IMR-90 (cell line): ENCODE results near the gene DNAH9. TPM values are rescaled to one million over a fixed set of nuclear protein-coding genes. Genes with fewer than 3 reads are reported as not detected.
"Not testable (repeated sequence)": the region's sequence is repeated elsewhere in the genome, so short reads cannot be mapped to it uniquely, and the experiment has no call there.

Experiments
- ATAC-seq: fragments of 200-7000 bp; cut with Tn5 transposase; 2 replicates; pipeline ENCODE4 v1.9.1; 2020; ENCODE audit warnings: low read depth, mild to moderate bottlenecking, moderate library complexity
- BruUV-seq: library from RNA; stranded (reverse); fragments of 400-500 nt; replicated peaks from 2 replicates; lab custom pipeline; 2021; lab: Mats Ljungman, UMichigan
- CTCF ChIA-PET: fragments of 300-600 bp; formaldehyde crosslinking; extraction: SDS; loops from one replicate; lab custom pipeline; 2021; ENCODE audit warnings: antibody characterized with exemption; lab: Yijun Ruan, JAX
- POLR2A ChIA-PET: fragments of 300-600 bp; sonication (Branson Sonifier 250); formaldehyde crosslinking; loops from one replicate; lab custom pipeline; 2022; ENCODE audit warnings: antibody characterized with exemption; ENCODE audit not compliant: unreplicated experiment; lab: Charles Lee
- DNase-seq: peaks from one replicate; pipeline ENCODE4 v3.0.0; 2013
- H2AFZ ChIP-seq: replicated peaks from 2 replicates; pipeline ENCODE3; 2013; ENCODE audit warnings: low read length, mild to moderate bottlenecking; ENCODE audit not compliant: poor library complexity
- H2AK5ac ChIP-seq: 2 replicates; pipeline ENCODE4 v1.6.1; 2013; ENCODE audit warnings: low read depth, low read length, inconsistent platforms
- H2AK9ac ChIP-seq: replicated peaks from 2 replicates; pipeline ENCODE3; 2013; ENCODE audit warnings: mild to moderate bottlenecking, low read depth, low read length, moderate library complexity; ENCODE audit not compliant: poor library complexity
- H2BK120ac ChIP-seq: 2 replicates; pipeline ENCODE4 v1.6.1; 2013; ENCODE audit warnings: low read depth, low read length, inconsistent platforms
- H2BK15ac ChIP-seq: 3 replicates; pipeline ENCODE4 v1.6.1; 2013; ENCODE audit warnings: low read depth, low read length, inconsistent platforms
- H2BK20ac ChIP-seq: 2 replicates; pipeline ENCODE4 v1.6.1; 2013; ENCODE audit warnings: low read depth, mild to moderate bottlenecking, inconsistent platforms, low read length, moderate library complexity
- H2BK5ac ChIP-seq: 2 replicates; pipeline ENCODE4 v1.6.1; 2013; ENCODE audit warnings: mild to moderate bottlenecking, low read depth, low read length, inconsistent platforms; ENCODE audit not compliant: poor library complexity, severe bottlenecking
- H3K14ac ChIP-seq: replicated peaks from 2 replicates; pipeline ENCODE4 v1.6.1; 2013; ENCODE audit warnings: low read depth, low read length, inconsistent platforms
- H3K18ac ChIP-seq: 2 replicates; pipeline ENCODE4 v1.6.1; 2013; ENCODE audit warnings: low read depth, low read length, control low read depth
- H3K23ac ChIP-seq: 2 replicates; pipeline ENCODE4 v1.6.1; 2013; ENCODE audit warnings: low read depth, low read length, inconsistent platforms
- H3K27ac ChIP-seq: 2 replicates; pipeline ENCODE4 v1.5.1; 2013; ENCODE audit warnings: mild to moderate bottlenecking, control low read depth, low read length; ENCODE audit not compliant: insufficient read depth
- H3K27me3 ChIP-seq: 2 replicates; pipeline ENCODE4 v1.6.1; 2013; ENCODE audit warnings: low read length; ENCODE audit not compliant: control insufficient read depth, insufficient read depth
- H3K36me3 ChIP-seq: 2 replicates; pipeline ENCODE4 v1.6.1; 2013; ENCODE audit warnings: low read length, mixed read lengths; ENCODE audit not compliant: control insufficient read depth, insufficient read depth
- H3K4ac ChIP-seq: 2 replicates; pipeline ENCODE4 v1.6.1; 2013; ENCODE audit warnings: low read depth, low read length, inconsistent platforms
- H3K4me1 ChIP-seq: 2 replicates; pipeline ENCODE4 v1.6.1; 2013; ENCODE audit warnings: low read length, mixed read lengths; ENCODE audit not compliant: control insufficient read depth, insufficient read depth
- H3K4me2 ChIP-seq: 2 replicates; pipeline ENCODE4 v1.6.1; 2013; ENCODE audit warnings: low read depth, mild to moderate bottlenecking, control low read depth, low read length, moderate library complexity
- H3K4me3 ChIP-seq: 2 replicates; pipeline ENCODE4 v1.5.1; 2013; ENCODE audit warnings: low read depth, mild to moderate bottlenecking, control low read depth, low read length, moderate library complexity; ENCODE audit not compliant: insufficient read depth
- H3K56ac ChIP-seq: 2 replicates; pipeline ENCODE4 v1.6.1; 2013; ENCODE audit warnings: low read length, inconsistent platforms; ENCODE audit not compliant: insufficient read depth; ENCODE audit errors: extremely low read depth
- H3K79me1 ChIP-seq, 2 experiments: 2 replicates each; pipeline ENCODE4 v1.6.1; 2013; ENCODE audit warnings: low read length in 2 of 2, inconsistent platforms in 1 of 2, low read depth in 1 of 2
- H3K9ac ChIP-seq: 2 replicates; pipeline ENCODE4 v1.6.1; 2013; ENCODE audit warnings: low read depth, low read length, control low read depth
- H3K9me1 ChIP-seq: 2 replicates; pipeline ENCODE4 v1.6.1; 2013; ENCODE audit warnings: low read length, inconsistent platforms; ENCODE audit not compliant: insufficient read depth
- H3K9me3 ChIP-seq: 2 replicates; pipeline ENCODE4 v1.6.1; 2013; ENCODE audit warnings: low read length; ENCODE audit not compliant: control insufficient read depth, insufficient read depth
- H4K20me1 ChIP-seq: 2 replicates; pipeline ENCODE4 v1.6.1; 2013; ENCODE audit warnings: low read length, inconsistent platforms; ENCODE audit not compliant: insufficient read depth
- H4K5ac ChIP-seq: 2 replicates; pipeline ENCODE4 v1.6.1; 2013; ENCODE audit warnings: mild to moderate bottlenecking, low read depth, low read length, control low read depth
- H4K8ac ChIP-seq, 2 experiments: 2 replicates each; pipeline ENCODE4 v1.6.1; 2013; ENCODE audit warnings: low read depth in 2 of 2, low read length in 2 of 2, control low read depth in 1 of 2, inconsistent platforms in 1 of 2
- H4K91ac ChIP-seq: 2 replicates; pipeline ENCODE4 v1.6.1; 2013; ENCODE audit warnings: low read depth, low read length, inconsistent platforms; ENCODE audit not compliant: insufficient read depth
- WGBS, 2 experiments: methylation state at CpG; one replicate each; pipeline versions ENCODE4 v1.1.5 to v1.1.7; 2013; ENCODE audit warnings: missing lambda C conversion rate in 2 of 2; ENCODE audit not compliant: insufficient read length in 1 of 2; ENCODE audit errors: extremely low coverage in 2 of 2; 5-methylcytosine and 5-hydroxymethylcytosine counted together
- dilution Hi-C: fragments of 300-500 bp; cut with HindIII; formaldehyde crosslinking; loops from one replicate; pipeline ENCODE4 v1.14.3; 2018; ENCODE audit warnings: low sequenced_read_pairs; ENCODE audit not compliant: unreplicated experiment
- in situ Hi-C: fragments of 300-500 bp; cut with MboI; formaldehyde crosslinking; loops from 3 replicates; pipeline ENCODE4 v1.14.3; 2019; ENCODE audit warnings: low sequenced_read_pairs, inconsistent platforms, mixed read lengths
- intact Hi-C: fragments of 100-400 bp; cut with micrococcal nuclease; formaldehyde crosslinking; loops from 2 replicates; pipeline ENCODE4 v1.10.0; 2022
- polyA plus RNA-seq, 3 experiments: library from polyadenylated mRNA; depleted of rRNA; stranded (reverse); fragments of >200 nt; gene quantifications; 2 replicates each; pipeline ENCODE4 v1.2.3, GENCODE V29; 2012; ENCODE audit warnings: low replicate concordance in 1 of 3
- total RNA-seq: library from RNA; depleted of rRNA; stranded (reverse); fragments of >200 nt; gene quantifications from 2 replicates; pipeline ENCODE4 v1.2.3, GENCODE V29; 2012

Gene DNAH9
- total and polyA plus RNA-seq, 2 of the 4 experiments (the other 2 are of a cell fraction): not detected

DNA sequence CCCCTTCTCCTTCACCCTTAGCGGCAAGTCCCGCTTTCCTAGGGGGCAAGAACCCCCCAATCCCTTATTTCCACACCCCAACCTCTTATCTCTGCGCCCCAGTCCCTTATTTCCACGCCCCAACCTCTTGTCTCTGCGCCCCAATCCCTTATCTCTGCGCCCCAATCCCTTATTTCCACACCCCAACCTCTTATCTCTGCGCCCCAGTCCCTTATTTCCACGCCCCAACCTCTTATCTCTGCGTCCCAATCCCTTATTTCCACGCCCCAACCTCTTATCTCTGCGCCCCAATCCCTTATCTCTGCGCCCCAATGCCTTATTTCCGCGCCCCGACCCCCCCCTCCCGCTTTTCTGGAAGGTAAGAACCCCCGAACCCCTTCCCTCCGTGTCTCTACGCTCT lies 374.5 kb downstream of the DNAH9 start:
- H2AK5ac ChIP-seq, H4K5ac ChIP-seq, H2BK20ac ChIP-seq, in situ Hi-C loops, H3K27ac ChIP-seq, H3K79me1 ChIP-seq, H3K9ac ChIP-seq, ATAC-seq, H2BK120ac ChIP-seq, H3K4me1 ChIP-seq, H3K18ac ChIP-seq, H3K27me3 ChIP-seq, H3K23ac ChIP-seq, H3K36me3 ChIP-seq, dilution Hi-C loops, H4K91ac ChIP-seq, DNase-seq, H3K9me1 ChIP-seq, H4K20me1 ChIP-seq, H3K14ac ChIP-seq, H2AFZ ChIP-seq, H2BK5ac ChIP-seq, H2AK9ac ChIP-seq, H3K9me3 ChIP-seq, POLR2A ChIA-PET, H3K4me3 ChIP-seq, BruUV-seq, H3K4ac ChIP-seq, H2BK15ac ChIP-seq, H3K4me2 ChIP-seq, intact Hi-C loops, H4K8ac ChIP-seq, H3K56ac ChIP-seq, CTCF ChIA-PET: not testable (repeated sequence)
- 88% methylated on average over 15 of the region's 19 CpGs; no CpG with 5 or more reads in 1 of the 2 experiments for WGBS, 2 experiments
